ENCODE measurements around the gene DCBLD2.

Gene DCBLD2

DNA sequence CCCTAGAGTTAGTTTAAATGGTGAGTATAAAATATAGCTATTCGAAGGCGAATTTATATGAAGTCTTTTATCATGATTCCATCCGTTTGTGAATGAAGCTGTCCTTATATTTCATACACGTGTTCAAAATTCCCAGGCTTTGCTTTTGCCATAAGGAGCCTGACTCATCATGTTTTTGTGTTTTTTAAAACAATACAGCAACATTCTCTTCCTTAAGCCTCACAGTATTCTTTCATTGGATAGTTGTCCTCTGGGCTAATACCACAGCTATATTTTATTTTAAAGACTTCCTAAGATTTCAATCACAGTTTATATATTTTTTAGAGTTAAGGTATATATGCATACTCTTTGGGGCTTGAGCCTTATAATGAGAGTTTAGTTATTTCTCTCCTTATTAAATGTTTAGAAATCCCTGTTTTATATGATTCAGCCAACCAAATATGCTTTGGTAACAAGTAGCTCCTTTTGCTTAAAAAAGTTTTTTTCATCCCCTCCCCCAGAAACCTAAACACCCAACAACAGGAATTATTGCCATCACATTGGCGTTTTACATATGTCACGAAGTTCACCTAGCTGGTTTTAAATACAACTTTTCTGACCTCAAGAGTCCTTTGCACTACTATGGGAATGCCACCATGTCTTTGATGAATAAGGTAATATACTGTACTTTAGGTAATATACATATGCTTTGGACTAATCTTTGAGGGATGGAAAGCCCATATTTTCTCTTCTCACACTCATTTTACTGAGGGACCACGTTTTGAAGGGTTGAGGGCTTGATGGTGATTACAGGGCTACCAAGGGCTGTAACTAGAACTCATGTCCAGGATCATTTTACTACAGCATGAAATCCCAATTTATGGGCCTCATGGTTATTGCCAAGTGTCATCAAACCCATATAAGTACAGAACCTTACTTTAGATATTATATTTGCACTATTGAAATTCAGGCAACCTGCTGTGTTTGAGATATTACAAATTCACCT is 109.9 kb downstream of the DCBLD2 start:
- DNase-seq (ENCODE audit: low read depth): no peak

DNA sequence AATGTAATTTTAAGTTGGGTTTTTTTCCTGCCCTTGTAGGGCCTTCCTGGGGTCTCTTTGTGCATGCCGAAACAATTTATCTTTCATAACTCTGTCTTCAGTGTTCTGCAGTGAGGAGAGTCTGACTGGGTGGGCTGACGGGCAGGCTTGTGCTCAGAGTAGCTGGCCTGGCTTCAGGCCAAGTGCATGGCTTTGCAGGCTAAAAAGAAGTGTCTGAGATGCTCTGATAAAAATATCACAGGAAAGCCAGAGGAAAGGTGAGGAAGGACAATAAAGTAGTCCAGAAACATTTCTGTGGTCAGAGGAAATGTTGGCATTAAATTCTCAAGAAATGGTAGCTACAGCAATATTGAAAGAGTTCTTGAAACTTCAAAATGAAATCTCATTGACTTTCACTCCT is 112.8 kb downstream of the DCBLD2 start:
- DNase-seq (ENCODE audit: low read depth): no peak

DNA sequence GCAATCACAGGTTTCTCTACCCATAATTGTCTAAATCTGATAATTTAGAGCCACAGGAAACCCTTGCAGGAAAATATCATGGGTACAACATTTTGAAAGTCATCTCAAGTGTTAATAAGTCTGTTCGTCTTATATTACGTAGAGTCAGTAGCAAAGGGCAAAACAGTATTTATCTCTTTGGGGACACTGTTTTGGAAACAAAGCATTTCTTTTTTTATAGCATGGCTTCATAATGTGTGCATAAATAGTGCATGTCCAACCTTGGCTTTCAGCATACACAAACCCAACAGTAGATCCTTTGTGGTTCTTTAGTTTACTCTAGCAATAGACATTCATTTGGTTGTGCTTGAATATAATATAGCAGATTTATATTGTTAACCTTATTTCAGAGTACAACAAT is 114.3 kb downstream of the DCBLD2 start:
- DNase-seq (ENCODE audit: low read depth): no peak

GRCh38 chr3:98786364-98787006 is 115.0 kb downstream of the DCBLD2 start:
- no peak for DNase-seq (ENCODE audit: low read depth)

GRCh38 chr3:98784666-98785600 is 116.6 kb downstream of the DCBLD2 start:
- no peak for DNase-seq (ENCODE audit: low read depth)

GRCh38 chr3:98784042-98784441 is 117.5 kb downstream of the DCBLD2 start:
- no peak for DNase-seq (ENCODE audit: low read depth)

- no peak for DNase-seq (ENCODE audit: low read depth)
Observed at GRCh38 chr3:98782824-98783500, 118.5 kb downstream of the DCBLD2 start.

GRCh38 chr3:98780343-98780742 is 121.2 kb downstream of the DCBLD2 start:
- no peak for DNase-seq (ENCODE audit: low read depth)

DNA sequence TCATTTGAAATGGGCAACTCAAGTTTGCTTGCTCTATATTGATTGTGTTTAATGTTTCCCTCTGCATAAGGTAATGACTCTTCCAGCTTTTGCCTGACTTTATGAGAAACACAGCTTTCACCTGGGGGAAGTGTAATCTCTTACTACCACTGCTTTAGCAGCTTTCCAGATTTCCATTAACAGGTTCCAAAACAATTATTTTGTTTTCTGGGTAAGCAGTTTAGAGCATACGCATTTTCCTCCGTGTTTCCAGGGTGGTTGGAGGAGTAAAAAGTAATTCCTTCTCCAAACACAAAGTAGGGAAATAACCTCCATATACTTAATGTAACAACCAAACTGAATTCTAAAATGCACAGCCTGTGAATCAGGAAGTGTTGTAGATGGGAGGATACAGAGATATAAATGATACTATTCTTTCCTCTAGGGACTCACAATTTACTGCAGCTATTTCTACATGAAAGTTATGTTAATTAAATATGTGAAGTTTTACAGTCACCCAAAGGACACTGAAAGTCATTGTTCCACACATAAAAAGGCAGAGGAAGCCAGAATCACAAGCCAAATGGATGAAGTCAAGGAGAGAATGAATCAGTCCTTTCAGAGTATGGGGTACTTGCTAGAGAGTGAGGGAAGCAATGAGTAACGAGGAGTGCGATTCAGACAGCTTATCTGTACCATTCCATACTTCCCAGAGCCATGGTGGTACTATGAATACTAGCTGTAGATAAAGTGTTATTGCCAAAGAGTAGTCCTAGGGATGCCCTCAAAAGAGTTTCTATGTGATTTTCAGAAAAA is 121.8 kb downstream of the DCBLD2 start:
- no peak for DNase-seq (ENCODE audit: low read depth)

GRCh38 chr3:98778852-98779413 is 122.6 kb downstream of the DCBLD2 start:
- DNase-seq (ENCODE audit: low read depth): no peak

DNA sequence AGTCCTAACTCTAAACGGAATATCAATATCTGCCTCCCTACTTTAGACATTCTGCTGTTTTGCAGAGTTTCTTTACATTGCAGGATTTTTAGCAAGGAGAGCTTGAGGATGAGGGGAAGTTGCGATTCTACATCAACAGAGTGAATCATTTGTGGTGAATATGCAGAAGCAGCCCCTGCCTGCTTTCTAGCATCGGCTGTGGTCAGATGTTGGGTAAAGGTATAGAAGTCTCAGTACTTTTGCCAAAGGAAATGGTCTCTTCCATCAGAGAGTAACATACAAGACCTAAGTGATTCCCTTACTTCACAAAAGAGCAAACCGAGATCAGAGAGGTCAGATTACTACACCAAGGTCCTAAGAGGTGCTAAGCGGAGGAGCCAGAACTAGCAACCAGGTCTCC is 123.1 kb downstream of the DCBLD2 start:
- no peak for DNase-seq (ENCODE audit: low read depth)

- DNase-seq (ENCODE audit: low read depth): no peak
Observed at GRCh38 chr3:98777801-98778220, 123.7 kb downstream of the DCBLD2 start.

DNA sequence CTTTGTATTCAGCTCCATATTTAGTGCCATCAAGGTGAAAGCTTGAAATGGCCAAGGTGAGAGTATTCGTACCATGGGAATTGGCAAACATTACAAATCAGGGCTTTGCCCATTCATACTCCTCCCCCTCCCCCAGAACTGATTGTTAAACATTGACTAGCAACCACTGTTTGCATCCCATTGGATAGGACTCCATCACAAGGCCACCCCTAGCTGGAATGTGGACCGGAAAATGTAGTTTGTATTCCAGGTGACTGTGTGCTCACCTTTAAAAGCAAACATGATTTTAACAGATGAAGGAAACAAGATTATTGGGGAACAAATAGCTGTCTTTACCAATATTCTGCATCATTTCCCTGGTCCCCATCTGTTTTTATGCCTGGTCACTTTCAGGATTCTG is 124.2 kb downstream of the DCBLD2 start:
- DNase-seq (ENCODE audit: low read depth): no peak

DNA sequence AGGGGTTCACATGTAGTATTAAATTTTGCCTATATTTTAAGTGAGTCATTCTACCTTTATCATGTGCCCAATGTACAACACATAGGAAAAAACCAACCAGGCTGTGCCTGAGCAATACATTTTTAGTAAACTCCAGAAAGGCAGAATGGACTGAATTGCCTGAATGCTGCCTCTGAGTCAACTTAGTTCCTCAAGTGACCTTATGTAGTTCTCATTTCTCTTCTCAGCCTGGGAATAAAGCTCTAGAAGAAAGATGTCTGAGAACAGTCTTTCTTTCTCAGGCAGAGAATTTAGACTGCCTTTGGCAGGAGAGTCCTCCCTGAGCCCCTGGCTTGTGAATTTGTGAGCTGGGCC is 125.4 kb downstream of the DCBLD2 start:
- DNase-seq (ENCODE audit: low read depth): no peak

GRCh38 chr3:98775459-98776139 is 125.9 kb downstream of the DCBLD2 start:
- DNase-seq (ENCODE audit: low read depth): no peak

DNA sequence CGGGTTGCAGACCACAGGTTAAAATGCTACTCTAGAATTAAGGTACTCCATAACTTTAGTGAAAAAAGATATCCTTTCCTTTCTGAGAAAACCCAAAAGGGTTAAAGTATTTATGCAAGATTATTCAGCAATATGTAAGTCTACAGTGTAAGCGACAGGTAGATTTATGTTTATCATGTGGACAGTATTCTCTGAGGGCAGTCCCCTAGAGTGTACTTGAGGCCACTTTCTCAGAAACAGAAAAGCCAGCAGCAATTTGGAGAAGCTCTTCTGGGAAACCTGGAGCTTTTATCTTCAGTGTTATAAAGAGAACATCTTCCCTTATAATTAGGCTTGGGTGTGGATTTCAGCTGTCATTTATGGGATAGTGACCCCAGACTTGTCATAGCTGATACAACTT is 129.5 kb downstream of the DCBLD2 start:
- DNase-seq (ENCODE audit: low read depth): no peak

DNA sequence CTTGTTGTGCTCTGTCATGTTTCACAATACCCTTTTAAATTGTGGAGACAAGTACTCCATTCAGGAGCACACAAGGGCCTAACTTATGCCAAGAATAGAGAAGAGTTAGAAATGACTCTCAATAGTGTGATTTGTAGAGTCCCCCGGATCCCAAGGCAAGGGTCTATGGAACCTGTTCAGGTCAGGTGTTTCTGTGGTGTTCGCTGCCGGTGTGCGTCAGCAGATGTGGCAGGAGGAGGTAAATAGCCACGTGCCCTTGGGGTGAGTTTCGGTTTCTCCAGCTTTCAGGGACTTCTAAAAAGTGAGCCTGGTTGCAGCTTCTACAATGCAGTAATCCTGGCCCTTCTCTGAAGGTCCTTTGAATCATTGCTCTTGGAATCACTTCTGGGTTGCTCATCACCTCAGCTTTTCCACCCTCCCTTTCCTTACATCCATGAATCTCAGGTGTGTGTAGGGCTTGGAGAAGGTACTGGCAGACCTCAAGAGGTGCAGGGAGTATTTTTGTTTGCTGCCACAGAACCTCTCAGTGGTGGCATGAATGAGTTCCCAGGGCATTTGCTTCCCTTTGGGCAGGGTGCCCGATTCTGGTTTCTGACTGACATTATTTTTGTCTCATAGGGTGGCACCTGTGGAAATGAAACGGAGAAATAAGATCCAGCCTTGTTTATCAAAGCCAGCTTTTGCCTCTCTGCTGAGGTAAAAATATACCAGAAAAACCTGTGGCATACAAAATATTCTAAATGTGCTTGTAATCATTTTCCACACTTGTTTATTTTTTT is 131.0 kb downstream of the DCBLD2 start:
- DNase-seq (ENCODE audit: low read depth): no peak

DNA sequence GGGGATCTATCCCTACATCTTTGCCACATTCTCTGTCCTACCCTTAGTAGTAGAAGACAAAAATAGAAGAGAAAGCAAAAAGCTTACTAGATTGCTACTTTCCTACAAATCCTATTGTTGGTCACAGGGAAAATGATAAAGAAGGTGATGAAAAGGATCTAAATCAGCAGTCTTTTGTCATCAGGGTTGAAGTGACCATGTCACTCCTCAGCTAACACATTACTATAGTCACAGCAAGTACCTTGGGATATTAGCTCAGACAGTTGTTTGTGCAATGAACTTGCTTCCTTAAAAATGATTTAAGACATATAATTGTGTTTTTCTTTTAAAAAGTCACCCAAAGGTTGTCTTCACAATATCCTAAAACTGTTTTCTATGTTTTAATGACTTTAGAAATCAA is 132.0 kb downstream of the DCBLD2 start:
- DNase-seq (ENCODE audit: low read depth): no peak

DNA sequence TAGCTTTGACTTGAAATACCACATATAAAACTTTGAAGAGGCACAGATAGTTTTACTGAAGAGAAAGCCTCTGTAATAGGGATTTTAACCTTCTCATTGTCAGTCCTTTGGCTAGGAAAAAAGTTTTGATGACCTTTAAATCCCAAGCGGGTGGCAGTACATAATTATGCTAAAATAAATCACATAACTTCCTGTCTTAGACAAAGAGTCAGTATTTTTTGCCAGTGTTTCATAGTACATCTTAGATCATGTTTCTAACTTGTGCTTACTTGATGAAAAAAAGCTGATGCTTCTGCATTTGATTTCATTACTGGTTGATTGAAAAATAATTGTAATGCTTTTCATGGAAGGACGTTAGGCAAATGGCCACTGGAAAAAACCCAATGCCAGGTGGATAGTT is 132.5 kb downstream of the DCBLD2 start:
- DNase-seq (ENCODE audit: low read depth): no peak
